Hindlimb muscle (tissue), 1 donor: Measurements from ENCODE around the gene SOWAHA. TPM values are rescaled to one million over a fixed set of nuclear protein-coding genes. Genes with fewer than 3 reads are reported as not detected.

Source experiments
- DNase-seq: peaks from one replicate; pipeline ENCODE4 v3.0.0-alpha.2; 2013
- polyA plus RNA-seq: library from polyadenylated mRNA; unstranded; fragments of 120-200 nt; gene quantifications from one replicate; pipeline ENCODE4 v1.2.1, GENCODE V29; 2013; ENCODE audit not compliant: insufficient read length

The SOWAHA gene
- polyA plus RNA-seq, 1 donor, result 0.23 TPM

- no peak for DNase-seq
Observed at GRCh38 chr5:132808866-132809265, 4.2 kb upstream of the SOWAHA start.

GRCh38 chr5:132810605-132811004 lies 2.5 kb upstream of the SOWAHA start:
- DNase-seq, result no peak

DNA sequence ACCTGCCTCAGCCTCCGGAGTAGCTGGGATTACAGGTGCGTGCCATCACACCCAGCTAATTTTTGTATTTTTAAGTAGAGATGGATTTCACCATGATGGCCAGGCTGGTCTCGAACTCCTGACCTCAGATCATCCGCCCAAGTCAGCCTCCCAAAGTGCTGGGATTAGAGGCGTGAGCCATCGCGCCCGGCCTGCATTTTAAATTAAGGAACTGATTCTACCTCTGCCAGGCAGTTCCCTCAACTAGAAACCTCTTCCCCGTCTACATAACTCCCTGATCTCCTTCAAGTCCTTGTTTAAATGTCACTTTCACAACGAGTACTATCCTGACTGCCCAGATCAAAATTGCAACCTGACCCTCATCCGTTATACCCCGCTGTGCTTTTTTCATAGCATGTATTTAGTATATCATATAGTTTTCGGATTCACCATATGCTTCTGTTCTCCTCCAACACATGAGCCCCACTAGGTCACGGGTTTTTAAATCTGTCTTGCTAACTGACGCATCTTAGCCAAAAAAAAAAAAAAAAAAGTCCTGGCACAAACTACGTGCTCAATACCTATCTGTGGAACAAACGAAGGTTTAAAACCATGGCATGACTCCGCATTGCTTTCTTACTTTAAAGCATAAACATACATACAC lies 858 bp upstream of the SOWAHA start:
- DNase-seq, result no peak

DNA sequence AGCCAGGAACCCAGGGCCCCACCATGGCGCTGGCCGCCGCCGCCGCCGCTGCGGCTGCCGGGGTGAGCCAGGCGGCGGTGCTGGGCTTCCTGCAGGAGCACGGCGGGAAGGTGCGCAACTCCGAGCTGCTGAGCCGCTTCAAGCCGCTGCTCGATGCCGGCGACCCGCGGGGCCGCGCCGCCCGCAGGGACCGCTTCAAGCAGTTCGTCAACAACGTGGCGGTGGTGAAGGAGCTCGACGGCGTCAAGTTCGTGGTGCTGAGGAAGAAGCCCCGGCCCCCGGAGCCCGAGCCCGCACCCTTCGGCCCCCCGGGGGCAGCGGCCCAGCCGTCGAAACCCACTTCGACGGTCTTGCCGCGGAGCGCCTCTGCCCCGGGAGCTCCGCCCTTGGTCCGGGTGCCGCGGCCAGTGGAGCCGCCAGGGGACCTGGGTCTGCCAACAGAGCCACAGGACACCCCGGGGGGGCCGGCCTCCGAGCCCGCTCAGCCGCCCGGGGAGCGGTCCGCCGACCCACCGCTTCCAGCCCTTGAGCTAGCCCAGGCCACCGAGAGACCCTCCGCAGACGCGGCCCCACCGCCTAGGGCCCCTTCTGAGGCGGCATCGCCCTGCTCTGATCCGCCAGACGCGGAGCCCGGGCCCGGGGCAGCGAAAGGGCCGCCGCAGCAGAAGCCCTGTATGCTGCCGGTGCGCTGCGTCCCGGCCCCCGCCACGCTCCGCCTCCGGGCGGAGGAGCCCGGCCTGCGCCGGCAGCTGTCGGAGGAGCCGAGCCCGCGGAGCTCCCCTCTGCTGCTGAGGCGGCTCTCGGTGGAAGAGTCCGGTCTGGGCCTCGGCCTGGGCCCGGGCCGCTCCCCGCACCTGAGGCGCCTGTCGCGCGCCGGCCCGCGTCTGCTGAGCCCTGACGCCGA lies 749 bp downstream of the SOWAHA start:
- no peak for DNase-seq

DNA sequence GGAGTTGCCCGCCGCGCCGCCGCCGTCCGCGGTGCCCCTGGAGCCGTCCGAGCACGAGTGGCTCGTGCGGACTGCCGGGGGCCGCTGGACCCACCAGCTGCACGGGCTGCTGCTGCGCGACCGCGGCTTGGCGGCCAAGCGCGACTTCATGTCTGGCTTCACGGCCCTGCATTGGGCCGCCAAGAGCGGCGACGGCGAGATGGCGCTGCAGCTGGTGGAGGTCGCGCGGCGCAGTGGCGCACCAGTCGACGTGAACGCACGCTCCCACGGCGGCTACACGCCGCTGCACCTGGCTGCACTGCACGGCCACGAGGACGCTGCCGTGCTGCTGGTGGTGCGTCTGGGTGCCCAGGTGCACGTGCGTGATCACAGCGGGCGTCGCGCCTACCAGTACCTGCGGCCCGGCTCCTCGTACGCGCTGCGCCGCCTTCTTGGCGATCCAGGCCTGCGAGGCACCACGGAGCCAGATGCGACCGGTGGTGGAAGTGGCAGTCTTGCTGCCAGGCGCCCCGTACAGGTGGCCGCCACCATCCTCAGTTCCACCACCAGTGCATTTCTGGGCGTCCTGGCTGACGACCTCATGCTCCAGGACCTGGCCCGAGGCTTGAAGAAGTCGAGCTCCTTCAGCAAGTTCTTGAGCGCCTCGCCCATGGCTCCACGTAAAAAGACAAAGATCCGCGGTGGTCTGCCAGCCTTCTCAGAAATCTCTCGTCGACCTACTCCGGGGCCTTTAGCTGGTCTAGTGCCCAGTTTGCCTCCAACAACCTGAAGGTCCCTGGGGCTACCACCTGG lies 1.6 kb downstream of the SOWAHA start:
- no peak for DNase-seq

DNA sequence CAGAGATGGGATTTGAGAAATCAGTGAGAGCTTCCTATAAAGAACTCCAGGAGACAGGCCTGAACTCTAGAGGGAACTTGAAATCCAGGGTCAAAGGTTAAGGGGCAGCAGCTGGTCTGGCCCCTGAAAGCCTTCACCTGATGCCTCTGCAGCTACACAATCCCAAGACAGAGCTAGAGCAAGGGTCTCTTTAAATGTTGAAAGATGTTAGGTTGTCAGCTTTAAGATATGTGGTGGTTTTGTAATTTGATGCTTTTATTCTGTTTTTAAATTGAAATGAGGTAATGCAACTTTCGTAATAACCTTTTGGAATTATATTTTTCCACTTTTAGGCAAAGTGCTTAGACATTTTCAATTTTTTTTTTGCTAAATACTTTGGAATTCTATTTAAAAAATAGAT lies 2.4 kb downstream of the SOWAHA start:
- no peak for DNase-seq

DNA sequence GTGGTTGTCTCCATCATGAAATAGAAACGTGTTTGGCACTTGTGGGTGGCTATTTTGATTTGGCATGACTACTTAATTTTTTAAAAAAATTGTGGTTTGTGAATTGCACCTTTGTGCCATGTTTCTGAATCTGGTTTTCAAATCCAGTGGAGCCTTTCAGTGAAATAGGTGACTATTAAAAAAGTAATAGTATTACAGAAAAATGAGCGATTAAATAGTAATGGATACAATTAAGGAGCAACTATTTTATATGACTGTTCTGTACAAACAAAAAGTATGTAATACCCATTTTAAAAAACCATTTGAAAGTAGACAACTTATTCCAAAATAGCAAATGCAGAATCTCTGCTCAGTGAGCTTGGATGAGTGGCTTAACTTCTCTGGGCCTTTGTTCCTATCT lies 3.0 kb downstream of the SOWAHA start:
- no peak for DNase-seq

DNA sequence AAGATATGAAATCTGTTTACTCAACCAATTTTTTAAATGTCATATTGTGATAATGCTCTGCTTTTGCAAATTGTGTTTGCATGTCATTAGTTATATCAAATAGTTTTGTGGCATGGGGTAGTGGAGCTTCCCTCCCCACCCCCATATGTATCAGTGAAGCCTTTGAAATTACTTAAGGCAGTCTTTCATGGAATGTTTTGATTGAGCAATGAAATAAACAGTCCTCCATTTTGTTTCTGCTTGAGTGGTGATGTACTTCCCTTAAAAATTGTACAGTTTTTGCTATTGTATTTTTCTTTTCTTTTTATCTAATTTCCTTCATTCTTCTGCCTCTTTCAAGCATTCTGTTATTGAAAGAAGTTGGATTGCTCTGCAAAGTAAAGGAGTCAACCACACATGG lies 3.5 kb downstream of the SOWAHA start:
- no peak for DNase-seq

DNA sequence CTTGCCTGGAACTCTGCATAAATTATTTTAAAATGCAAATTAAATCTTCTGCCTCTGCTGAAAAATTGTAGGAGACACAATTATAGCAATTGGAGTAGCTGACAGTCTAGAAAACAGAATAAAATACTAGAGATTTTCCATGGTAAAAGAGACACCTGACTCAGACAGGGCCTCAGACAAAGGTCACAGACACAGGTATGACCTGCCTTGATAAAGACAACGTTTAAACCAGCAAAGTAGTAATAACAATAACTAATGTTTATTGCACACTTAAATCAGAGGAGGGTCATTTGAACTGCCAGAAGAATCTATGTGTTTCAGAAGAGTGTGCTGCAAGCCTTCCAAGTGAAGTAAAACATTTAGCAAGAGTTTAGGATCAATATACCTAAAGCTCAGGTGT lies 3.9 kb downstream of the SOWAHA start:
- DNase-seq, result no peak

DNA sequence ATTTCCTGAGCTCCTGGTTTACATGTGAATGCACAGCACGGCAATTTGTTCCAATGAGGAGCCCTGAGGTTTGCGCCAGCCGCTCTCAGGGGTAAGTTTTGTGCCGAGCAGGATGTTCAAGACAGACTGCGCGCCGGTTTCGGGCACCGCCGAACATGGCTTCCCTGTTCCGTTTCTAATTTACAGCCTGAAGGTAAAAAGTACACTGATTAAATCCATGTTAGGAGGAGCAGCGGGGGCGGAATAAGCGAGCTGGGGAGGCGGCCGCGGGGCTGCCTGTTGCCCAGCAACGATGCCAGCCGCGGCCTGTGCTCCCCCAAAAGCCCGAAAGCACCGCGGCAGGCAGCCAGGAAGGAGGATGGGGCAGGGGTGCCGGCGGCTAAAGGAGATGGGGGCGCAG lies 6.4 kb downstream of the SOWAHA start:
- DNase-seq, result no peak

- DNase-seq, result peak; percentile 81
Observed at GRCh38 chr5:132820162-132820754, 7.2 kb downstream of the SOWAHA start.

- DNase-seq, result no peak
Observed at GRCh38 chr5:132821350-132821749, 8.2 kb downstream of the SOWAHA start.

DNA sequence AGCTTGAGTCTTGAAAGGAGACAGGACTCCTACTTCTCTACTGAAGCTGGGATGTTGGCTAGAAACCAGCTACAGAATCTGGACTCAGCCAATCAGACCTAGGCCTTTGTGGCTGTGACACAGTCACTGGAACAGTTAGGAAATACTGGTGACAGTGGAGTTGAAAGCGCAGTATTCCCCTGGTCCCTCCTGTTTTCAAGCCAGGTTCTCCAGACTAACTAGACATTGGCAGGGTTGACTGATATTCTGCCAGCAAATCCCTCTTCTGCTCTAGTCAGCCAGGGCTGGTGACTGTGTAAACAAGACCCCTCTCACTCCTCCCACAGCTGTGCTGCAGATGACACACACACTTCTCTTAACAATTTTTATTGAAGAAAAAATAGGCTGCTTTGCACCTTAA lies 8.7 kb downstream of the SOWAHA start:
- DNase-seq, result no peak

DNA sequence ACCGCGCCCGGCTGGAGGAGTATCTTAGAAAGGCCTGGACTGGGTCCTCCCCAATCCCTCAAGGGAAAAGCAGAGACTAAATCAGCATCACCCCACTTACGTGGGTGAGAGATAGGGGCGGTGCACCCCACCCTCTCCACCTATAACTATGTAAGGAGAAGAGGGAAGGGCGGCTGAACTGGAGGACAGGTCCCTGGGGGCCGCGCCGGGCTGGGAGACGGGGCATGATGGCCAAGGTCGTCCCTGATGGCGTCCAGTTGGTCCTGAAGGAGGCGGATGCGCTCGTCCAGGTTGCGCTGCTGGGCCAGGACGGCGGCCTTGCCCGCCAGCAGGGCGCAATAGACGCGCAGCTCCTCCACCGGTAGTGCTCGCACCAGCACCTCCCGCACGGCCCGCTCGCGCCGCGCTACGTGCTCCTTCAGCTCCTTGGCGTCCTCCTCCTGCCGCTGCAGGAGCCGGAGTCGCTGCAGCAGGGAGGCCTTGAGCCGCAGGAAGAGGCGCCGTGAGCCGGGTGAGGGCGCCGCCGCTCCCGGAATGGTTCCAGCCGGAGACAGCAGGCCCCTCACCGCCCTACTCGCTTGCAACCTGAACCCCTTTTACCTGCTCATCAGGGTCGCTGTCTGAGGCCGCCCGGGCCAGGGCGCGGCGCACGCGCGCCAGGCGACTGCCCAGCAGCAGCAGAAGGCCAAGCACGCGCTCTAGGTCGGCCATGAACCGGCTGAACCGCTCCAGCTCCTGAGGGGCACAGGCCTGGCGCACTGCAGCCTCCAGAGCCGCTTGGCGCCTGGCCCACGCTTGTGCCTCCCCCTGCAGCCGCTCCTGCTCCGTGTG lies 9.8 kb downstream of the SOWAHA start:
- peak; percentile 50 for DNase-seq

GRCh38 chr5:132823481-132824050 lies 10.5 kb downstream of the SOWAHA start:
- no peak for DNase-seq

GRCh38 chr5:132824426-132824825 lies 11.3 kb downstream of the SOWAHA start:
- no peak for DNase-seq

DNA sequence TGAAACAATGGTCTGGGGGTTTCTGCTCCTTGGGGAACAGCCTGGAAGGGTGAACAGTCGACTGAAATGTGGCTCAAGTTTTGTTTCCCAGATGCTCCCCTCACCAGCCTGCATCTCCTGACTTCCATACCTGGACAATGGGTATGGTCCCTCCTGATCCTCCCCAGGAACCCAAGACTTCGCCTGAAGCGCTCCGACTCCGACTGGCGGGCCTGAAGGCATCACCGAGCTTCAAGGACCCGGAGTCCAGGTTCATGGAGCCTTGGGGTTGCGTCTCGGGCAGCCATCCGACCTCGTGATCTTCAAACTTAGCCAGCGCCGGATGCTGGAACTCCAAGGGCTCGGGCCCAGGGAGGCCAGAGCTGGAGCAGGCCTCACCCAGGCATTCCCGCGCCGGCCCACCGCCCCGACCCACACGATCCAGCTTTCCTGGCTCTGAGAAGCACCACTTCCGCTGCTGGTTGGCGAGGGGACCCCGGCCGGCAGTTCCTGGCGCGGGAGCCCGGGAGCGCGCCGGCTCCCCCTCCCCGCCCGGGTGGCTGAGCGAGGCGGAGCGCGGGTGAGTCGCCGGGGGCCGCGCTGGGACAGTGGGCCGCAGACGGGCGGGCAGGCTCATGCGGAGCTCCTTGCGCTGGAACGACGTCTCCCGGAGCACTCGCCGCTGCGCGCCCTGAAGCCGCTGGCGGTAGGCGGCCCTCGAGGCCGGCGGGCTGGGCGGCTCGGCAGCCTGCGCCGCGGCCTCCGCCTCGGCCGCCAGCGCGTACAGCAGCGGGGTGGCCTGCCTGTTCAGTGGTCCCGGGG lies 12.1 kb downstream of the SOWAHA start:
- DNase-seq, result no peak

GRCh38 chr5:132825834-132826391 lies 12.8 kb downstream of the SOWAHA start:
- DNase-seq, result no peak

DNA sequence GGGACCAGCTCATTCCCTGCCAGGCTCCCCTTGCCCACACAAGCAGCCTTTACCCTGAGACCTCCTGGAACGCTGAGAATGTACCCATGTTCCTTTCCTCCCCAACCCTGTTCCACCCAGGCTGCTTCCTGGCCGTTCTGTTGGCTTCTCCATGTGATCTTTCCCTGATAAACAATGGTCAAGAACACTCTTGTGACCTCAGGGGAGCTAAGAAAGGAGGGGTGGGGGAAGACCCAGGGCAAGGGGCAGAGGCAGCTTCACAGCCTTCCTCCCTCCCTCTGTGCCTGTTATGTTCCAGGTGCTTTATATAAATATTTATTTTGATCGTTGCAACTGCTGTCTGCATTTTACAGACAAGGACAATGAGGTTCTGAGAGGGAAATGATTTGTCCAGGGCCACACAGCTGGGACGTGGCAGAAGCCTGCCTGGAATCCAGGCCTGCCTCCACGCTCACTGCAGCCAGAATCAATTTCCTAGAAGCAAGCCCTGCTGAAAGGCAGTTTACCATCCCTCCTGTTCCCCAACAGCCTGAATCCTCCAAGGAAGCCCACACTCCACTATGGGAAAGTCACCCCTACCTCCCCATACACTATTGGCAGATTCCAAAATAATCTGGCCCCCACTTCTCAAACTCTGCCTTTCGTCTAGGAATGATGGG lies 13.5 kb downstream of the SOWAHA start:
- no peak for DNase-seq
